Sigmoid colon (tissue), 3 donors: Measurements from ENCODE around the gene ZNF483.

Source experiments
- CTCF ChIP-seq, 4 experiments: fragments of 450-650 bp in 3 of 4; fragments of 200-600 bp in 1 of 4; IDR thresholded peaks; one replicate each; pipeline ENCODE4 v1.5.1; 2016 to 2019; ENCODE audit warnings: antibody characterized with exemption in 4 of 4, mild to moderate bottlenecking in 3 of 4, moderate library complexity in 2 of 4
- POLR2A ChIP-seq, 2 donors: fragments of 450-650 bp; IDR thresholded peaks; one replicate each; pipeline ENCODE4 v1.6.1; 2016; ENCODE audit warnings: antibody characterized with exemption in 2 of 2, mild to moderate bottlenecking in 2 of 2, moderate library complexity in 2 of 2

GRCh38 chr9:111483439-111483857, 41.5 kb upstream of the ZNF483 start:
- TF ChIP-seq CTCF (IDR thresholded peaks at IDR 0.05) (no peak), POLR2A (IDR thresholded peaks at IDR 0.05) (no peak)
